ENCODE data around the gene CHRM2. TPM values are rescaled to one million over a fixed set of nuclear protein-coding genes. Genes with fewer than 3 reads are reported as not detected.

Gene CHRM2
- total RNA-seq, 2 experiments from 2014 or later, result not detected

GRCh38 chr7:136865236-136865635, 3.2 kb upstream of the CHRM2 start:
- POLR2A ChIA-PET, result no interaction called here
- intact Hi-C loops (cut with DNase I, micrococcal nuclease), result no loop called here
- H3K27me3 ChIP-seq (ENCODE audit: control insufficient read depth in 1 of 2, insufficient read depth in 2 of 2, low read length in 2 of 2), result peaks cover 15 to 22% of the 10 kb centered on the region in 2 experiments
- H3K9me3 Mint-ChIP-seq, result peaks cover 2% of the 10 kb centered on the region
- CTCF ChIA-PET, result no interaction called here
- peaks cover 0 to 19% of the 10 kb centered on the region in 2 experiments for H3K9me3 ChIP-seq (ENCODE audit: control insufficient read depth in 1 of 2, insufficient read depth in 1 of 2, low read length in 2 of 2)
- H3K4me1 ChIP-seq (ENCODE audit: insufficient read depth, low read length), result no peaks in the 10 kb centered on the region
- H3K36me3 Mint-ChIP-seq (ENCODE audit: low read depth), result no peaks in the 10 kb centered on the region
- H3K27ac ChIP-seq (ENCODE audit: low read depth in 1 of 2, low read length in 2 of 2), result no peak overlapping the region
- TF ChIP-seq CTCF (IDR thresholded peaks at IDR 0.05), result no peak
- no peak overlapping the region for H3K4me3 Mint-ChIP-seq
- peaks cover 15% of the 10 kb centered on the region for H3K27me3 Mint-ChIP-seq
- no peaks in the 10 kb centered on the region for H3K4me1 Mint-ChIP-seq (ENCODE audit: low read depth)
- H3K27ac Mint-ChIP-seq, result no peak overlapping the region
- DNase-seq (no peak), ATAC-seq (ENCODE audit: poor library complexity) (no peak)
- no peak overlapping the region for H3K4me3 ChIP-seq (ENCODE audit: low read length)
- no peaks in the 10 kb centered on the region for H3K36me3 ChIP-seq (ENCODE audit: insufficient read depth, low read length)

GRCh38 chr7:136865777-136866176, 2.7 kb upstream of the CHRM2 start:
- peaks cover 21% of the 10 kb centered on the region for H3K27me3 Mint-ChIP-seq
- peaks cover under 1% of the 10 kb centered on the region for H3K9me3 Mint-ChIP-seq
- no peak overlapping the region for H3K27ac ChIP-seq (ENCODE audit: low read depth in 1 of 2, low read length in 2 of 2)
- no peak for TF ChIP-seq CTCF (IDR thresholded peaks at IDR 0.05)
- H3K4me1 ChIP-seq (ENCODE audit: insufficient read depth, low read length), result no peaks in the 10 kb centered on the region
- ATAC-seq (ENCODE audit: poor library complexity) (no peak), DNase-seq (no peak)
- H3K36me3 ChIP-seq (ENCODE audit: insufficient read depth, low read length), result no peaks in the 10 kb centered on the region
- intact Hi-C loops (cut with DNase I, micrococcal nuclease), result no loop called here
- H3K36me3 Mint-ChIP-seq (ENCODE audit: low read depth), result no peaks in the 10 kb centered on the region
- H3K27ac Mint-ChIP-seq, result no peak overlapping the region
- CTCF ChIA-PET, result no interaction called here
- no peak overlapping the region for H3K4me3 Mint-ChIP-seq
- peaks cover 20 to 27% of the 10 kb centered on the region in 2 experiments for H3K27me3 ChIP-seq (ENCODE audit: control insufficient read depth in 1 of 2, insufficient read depth in 2 of 2, low read length in 2 of 2)
- peaks cover 0 to 24% of the 10 kb centered on the region in 2 experiments for H3K9me3 ChIP-seq (ENCODE audit: control insufficient read depth in 1 of 2, insufficient read depth in 1 of 2, low read length in 2 of 2)
- no peak overlapping the region for H3K4me3 ChIP-seq (ENCODE audit: low read length)
- no peaks in the 10 kb centered on the region for H3K4me1 Mint-ChIP-seq (ENCODE audit: low read depth)
- POLR2A ChIA-PET, result no interaction called here

GRCh38 chr7:136869001-136869961, 829 bp downstream of the CHRM2 start:
- Mint-ChIP-seq H3K4me1 (ENCODE audit: low read depth) (no peaks in the 10 kb centered on the region), H3K27ac (no peak overlapping the region), H3K27me3 (peaks cover 44% of the 10 kb centered on the region), H3K36me3 (ENCODE audit: low read depth) (no peaks in the 10 kb centered on the region), H3K9me3 (no peaks in the 10 kb centered on the region), H3K4me3 (no peak overlapping the region)
- intact Hi-C loops (cut with DNase I, micrococcal nuclease), result no loop called here
- CTCF ChIA-PET, result no interaction called here
- Histone ChIP-seq H3K4me1 (ENCODE audit: insufficient read depth, low read length) (no peaks in the 10 kb centered on the region), H3K9me3 (ENCODE audit: control insufficient read depth in 1 of 2, insufficient read depth in 1 of 2, low read length in 2 of 2) (peaks cover 0 to 30% of the 10 kb centered on the region in 2 experiments), H3K27ac (ENCODE audit: low read depth in 1 of 2, low read length in 2 of 2) (no peak overlapping the region), H3K4me3 (ENCODE audit: low read length) (no peak overlapping the region), H3K36me3 (ENCODE audit: insufficient read depth, low read length) (no peaks in the 10 kb centered on the region), H3K27me3 (ENCODE audit: control insufficient read depth in 1 of 2, insufficient read depth in 2 of 2, low read length in 2 of 2) (peaks cover 27 to 31% of the 10 kb centered on the region in 2 experiments)
- POLR2A ChIA-PET, result no interaction called here
- ATAC-seq (ENCODE audit: poor library complexity) (no peak), DNase-seq (no peak)
- no peak for TF ChIP-seq CTCF (IDR thresholded peaks at IDR 0.05)
